Measurements from ENCODE around the gene HPCAL1.
"Not testable (repeated sequence)": the region's sequence is repeated elsewhere in the genome, so short reads cannot be mapped to it uniquely, and the experiment has no call there.

Gene HPCAL1

DNA sequence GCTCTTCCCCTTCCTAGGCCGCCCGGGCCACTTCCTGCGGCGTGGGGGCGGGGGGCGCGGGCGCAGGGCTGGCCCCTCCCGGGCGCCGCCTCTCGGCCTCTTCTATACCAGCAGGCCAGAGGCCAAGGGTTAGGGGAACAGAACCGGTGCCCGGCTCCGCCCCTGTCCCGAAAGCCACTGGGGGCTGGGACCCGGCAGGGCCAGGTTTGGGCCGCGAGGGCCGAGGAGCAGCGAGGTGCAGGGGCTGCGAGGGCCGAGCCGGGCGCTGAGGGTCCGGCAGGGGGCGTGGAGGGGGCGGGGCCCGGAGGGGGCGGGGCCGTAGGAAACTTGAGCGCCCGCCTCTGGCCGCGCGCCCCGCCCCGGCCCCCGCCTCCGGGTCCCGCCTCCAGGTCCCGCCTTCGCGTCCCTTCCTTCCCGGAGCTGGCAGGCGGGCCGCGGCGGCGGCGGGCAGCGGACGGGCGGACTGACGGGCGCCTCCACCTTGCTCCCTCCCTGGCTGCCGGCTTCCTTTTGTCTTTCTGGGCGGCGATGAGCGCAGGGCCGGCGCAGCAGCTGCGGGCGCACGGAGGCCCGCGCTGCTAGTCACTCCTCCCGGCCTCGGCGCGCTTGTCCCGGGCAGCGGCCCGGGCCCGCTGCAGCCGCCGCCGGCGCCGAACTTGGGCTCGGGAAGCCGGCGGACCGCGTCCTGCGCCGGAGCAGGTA lies at the start of gene HPCAL1:
Gene HPCAL1 (plus strand): TSS at position 426 of the 702 bp plus-strand sequence. CDS start 116,854 bp downstream, outside the sequence.
- DNase-seq (ENCODE audit: low spot score): peak; percentile 94

DNA sequence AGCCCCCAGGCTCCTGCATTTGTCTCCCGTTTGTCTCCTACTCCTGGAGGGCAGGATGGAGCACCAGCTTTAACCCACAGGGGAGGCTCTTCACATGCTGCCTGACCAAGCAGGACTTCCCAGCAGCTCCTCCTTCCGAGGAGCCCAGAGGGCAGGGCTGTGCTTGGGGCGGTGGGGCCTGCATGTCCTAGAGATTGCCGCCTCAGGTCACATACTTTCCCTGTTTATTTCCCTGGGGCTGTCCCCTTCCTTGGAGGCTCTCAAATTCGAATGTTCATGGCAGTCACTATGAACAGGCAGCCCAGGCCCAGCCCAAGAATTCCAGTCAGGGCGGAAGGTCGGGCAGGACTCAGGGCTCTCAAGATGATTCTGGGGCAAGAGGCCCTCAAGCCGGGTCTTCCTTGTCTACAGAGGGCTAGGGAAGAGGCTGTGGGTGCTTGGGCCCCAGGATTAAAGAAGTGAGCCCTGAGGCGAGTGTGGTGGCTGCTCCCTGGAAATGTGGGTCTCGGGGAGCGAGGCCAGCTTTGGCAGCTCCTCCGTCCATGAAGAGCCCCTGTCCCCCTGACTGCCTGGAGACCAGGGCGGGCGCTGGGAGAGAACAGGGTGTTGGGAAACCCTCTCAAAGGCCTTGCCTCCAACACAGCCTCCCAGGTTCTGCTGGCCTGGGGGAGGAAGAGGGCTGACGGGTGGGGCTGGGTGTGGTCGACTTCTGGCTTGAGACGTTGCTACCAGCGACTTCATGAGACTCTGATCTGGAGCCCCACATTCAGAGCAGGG lies 48.9 kb upstream of the HPCAL1 start:
- DNase-seq (ENCODE audit: low spot score): no peak

DNA sequence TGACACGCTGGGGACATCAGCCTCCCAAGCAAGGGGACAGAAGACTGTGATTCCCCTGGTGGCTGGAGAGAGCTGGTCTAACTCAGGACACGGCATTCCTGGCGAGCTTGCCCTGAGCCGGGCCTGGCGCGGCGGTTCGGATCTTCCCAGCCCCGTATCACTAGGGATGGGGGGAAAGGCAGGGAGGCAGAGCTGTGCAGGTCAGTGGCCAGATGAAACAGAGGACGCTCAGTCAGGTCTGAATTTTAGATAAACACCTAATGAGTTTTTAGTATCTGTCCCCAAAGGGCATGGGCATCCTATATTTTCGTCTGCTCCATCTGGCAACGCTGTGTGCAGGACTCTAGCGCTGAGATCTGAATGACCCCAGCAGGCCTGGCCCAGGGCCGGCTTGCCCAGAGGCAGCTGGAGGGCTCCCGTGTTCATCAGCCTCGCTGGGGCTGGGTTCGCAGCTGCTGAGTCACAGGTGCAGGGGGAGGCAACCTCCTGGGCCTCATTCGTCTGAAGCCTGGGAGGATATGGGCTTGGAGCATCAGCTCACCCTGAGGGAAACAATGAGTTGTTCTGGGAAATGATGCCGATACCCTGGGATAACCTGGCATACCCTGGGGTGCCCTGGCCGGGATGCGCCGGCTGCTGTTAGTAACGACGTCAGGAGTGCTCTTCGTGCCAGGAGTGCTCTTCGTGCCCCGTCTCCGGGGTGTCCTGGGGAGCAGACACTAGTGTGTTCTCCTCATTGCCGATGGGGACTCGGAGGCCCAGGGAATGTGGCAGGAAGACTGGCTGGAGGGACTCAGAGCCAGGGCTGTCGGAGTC lies 48.1 kb upstream of the HPCAL1 start:
- no peak for DNase-seq (ENCODE audit: low spot score)

DNA sequence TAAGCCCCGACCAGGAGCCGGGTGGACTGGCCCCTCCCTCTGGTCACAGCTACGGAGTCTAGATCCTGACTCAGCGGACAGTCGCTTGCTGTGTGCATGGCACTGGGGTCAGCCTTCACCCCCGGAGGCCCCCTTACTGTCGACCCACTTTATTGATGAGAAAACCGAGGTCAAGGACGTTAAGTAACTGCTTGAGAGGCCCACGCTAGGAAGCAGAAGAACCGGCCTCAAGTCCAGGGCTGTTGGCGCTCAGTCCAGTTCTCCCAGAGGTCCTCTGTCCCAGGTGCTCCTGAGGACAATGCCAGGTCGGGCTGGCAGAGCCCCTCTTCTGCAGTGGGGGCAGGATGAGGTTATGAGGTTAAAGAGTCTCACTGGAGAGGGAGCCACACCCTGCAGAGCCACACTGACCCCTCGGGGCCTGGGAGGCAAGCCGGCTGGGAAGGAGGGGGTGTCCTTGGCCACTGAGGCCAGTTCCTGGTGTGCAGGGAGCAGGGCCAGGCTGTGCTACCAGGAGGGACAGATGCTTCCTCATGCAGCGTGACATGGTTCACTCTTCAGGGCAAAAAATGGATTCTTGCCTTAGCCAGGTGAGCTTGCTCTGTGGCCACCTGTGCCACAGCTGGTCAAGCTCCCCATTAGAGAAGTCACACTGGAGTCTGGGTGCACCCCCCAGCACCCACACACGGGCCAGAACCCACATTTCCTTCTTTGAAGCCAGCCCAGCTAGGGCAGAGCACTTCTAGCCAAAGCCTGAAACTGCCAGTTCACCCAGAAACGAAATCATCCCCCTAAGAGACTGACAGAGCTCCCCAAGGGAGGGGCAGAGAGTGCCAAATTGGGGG lies 47.3 kb upstream of the HPCAL1 start:
- DNase-seq (ENCODE audit: low spot score): no peak

DNA sequence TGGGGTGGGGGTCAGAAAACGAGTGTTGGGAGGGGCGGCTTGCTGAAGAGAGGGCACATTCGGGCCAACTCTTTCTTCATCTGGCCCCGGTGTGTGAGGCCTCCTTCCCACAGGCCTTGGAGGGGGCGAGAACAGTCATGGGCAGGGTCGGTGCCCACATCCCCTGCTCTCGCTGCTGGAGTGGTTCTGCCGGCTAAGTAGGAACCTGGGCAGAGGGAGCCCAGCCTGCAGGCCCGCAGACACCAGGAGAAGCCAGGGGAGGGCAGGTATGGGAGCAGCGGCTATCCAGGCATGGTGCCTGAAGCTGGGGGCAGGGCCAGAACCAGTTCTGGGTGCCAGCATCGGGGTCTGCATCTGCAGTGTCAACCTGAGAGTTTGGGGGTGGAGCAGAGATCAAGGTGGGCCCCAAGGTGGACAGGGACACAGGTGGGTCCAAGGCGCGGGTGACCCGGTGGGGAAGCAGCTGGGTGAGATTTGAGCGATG lies 46.6 kb upstream of the HPCAL1 start:
- DNase-seq (ENCODE audit: low spot score): no peak

DNA sequence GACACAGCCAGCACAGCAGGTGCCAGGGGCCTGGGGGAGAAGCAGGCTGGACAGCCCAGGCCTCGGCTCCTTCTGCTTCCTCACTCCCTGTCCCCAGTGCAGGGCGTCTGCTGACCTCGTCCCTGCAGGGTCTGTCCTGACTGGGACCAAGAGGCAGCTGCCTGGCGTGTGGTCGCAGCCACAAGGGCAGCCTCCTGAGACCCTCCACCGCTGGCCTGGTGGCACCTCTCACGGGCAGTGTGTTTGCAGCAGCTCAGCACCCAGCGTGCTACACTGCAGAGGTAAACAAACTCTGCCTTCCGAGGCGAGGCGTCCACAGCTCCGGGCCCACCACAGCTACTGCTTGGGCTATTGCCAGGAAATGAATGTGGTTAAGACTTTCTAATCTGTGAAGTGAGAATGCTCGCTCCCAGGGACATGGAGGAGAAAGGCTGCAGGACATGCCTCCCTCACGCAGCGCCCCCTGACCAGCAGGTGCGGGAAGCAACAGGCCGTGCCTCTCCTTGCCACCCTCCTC lies 46.1 kb upstream of the HPCAL1 start:
- no peak for DNase-seq (ENCODE audit: low spot score)

DNA sequence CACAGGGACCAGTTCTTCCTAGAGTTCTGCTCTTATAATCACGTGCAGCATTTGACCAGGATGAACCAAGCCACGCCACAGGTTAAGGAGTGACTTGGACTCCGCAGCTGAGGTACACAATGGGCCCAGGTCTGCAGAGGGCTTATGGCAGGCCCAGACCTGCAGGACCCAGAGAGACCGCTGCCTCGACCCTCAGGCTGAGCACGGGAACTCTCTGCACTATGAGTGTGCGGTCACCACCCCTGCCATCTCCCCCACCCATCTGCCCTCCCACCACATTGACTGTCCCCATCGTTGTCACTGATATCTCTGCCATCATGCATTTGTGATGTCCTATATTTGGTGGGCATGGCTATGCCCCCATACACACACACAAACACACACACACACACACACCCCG lies 45.7 kb upstream of the HPCAL1 start:
- DNase-seq (ENCODE audit: low spot score): no peak

DNA sequence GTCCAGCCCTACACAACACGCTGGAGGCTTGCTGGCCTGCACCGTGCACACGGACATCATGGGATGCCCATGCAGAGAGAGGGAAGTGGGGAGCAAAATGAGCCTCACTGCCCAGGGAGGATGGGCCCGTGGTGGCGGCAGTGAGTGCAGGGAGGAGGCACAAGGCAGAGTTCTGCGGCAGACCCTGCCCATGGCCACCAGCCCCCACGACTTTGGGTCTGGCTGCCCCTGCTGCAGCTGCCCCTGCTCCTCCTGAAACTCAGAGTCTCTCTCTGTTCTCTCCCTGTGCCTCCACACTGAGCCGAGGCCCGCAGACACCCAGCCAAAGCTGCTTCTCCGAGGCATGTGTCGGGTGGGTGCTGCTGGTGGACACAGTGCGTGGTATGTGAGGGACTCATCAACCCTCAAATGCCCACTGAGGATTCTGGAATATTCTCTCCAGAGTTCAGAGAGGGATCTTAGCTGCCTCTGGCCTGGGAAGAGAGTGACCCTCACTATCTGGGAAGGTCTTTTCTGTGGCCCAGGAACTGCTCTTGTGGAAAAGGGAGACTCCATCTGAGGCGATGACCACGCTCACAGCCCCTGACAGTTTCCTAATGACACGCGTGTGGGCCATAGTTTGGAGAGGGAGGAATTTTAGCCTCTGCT lies 45.1 kb upstream of the HPCAL1 start:
- DNase-seq (ENCODE audit: low spot score): no peak

DNA sequence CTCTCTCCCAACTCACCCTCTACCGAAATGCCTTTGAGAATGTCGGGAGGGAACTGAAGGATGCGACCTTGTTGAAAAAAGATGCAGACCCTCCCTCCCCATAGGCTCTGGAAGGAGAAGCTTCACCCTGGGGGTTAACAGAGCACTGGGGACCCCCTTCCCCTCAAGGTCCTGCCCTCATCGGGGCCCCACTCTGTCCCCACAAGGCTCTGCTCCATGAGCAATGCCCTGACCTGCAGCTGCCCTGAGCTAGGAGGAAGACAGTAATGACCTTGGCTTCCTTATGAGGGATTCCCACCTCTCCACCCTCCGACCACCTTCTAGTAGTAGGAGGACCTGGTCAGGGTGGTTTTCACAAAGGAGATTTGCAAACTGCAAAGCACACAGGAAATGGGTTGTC lies 44.4 kb upstream of the HPCAL1 start:
- DNase-seq (ENCODE audit: low spot score): no peak

DNA sequence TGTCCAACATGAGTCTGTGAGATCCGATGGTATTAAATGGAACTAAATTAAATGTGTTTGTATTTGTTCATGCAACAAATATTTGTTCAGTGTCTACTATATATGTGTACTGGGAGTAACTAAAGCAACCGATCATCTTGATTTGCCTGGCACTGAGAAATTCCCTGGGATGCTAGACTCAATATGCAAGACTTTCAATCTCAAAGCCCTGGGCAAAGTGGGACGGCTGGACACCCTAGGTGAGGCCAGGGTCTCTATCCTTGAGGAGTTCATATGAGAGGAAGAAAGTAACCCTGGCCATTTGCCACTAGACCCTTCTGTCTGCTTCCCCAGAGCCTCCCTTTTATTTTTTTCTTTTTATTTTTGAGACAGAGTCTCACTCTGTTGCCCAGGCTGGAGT lies 44.0 kb upstream of the HPCAL1 start:
- no peak for DNase-seq (ENCODE audit: low spot score)

DNA sequence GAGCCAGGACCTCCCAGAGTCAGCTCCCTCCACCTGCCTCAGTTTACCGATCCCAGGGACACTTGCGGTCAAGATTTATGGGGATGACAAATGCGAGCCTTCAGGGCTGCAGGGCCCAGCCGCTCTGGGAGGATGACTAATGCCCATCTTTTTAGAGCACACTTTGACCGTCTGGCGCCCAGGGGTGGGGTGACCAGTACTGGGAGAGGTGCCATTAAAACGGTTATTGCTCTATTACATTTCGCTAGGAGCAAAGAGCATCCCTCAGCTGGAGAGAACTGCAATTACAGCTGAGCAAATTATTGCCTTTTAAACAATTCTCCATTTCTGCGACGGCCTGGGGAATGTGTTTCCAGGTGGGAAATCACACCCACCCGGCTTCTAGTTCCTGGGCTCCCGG lies 42.6 kb upstream of the HPCAL1 start:
- peak; percentile 48 for DNase-seq (ENCODE audit: low spot score)

DNA sequence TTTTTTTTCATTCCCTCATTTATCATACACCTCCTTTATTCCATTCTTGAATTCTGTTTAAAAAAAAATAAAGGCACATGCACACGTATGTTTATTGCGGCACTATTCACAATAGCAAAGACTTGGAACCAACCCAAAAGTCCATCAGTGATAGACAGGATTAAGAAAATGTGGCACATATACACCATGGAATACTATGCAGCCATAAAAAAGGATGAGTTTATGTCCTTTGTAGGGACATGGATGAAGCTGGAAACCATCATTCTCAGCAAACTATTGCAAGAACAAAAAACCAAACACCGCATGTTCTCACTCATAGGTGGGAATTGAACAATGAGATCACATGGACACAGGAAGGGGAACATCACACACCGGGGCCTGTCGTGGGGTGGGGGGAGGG lies 39.2 kb upstream of the HPCAL1 start:
- not testable (repeated sequence) for DNase-seq (ENCODE audit: low spot score)

DNA sequence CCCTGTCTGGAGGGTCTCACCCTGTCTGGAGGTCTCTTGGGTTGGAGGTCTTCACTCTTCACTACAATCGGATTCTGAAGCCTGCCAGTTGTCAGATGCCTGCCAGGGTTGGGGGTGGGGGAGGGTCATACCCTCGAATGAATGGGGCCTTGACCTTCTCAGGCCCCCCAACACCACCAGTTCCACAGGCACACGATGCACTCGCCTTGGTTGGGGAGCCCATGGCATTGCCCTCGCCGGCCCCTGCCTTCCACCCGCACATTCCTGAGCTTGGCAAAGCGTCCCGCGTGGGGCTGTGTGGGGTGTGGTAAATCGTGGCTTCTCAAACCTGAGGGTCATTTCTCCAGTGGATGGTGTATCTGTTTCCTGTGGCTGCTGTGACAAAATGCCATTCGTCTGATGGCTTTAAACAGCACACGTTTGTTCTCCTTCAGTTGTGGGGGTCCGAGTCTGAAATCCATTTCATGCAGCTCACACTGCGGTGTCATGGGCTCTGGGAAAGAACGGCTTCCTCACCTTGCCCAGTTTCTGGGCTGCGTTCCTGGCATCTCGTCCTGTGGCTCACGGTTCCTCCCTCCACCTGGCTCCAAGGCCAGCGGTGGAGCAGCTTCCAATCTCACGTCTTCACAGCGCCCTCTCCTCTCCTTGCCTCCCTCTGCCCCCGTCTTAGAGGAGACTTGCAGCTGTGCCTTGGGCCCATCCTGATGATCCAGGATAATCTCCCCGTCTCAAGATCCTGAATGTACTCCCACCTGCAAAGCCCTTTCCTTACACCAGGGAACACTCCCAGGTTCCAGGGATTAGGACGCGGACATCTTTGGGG lies 38.0 kb upstream of the HPCAL1 start:
- DNase-seq (ENCODE audit: low spot score): no peak

DNA sequence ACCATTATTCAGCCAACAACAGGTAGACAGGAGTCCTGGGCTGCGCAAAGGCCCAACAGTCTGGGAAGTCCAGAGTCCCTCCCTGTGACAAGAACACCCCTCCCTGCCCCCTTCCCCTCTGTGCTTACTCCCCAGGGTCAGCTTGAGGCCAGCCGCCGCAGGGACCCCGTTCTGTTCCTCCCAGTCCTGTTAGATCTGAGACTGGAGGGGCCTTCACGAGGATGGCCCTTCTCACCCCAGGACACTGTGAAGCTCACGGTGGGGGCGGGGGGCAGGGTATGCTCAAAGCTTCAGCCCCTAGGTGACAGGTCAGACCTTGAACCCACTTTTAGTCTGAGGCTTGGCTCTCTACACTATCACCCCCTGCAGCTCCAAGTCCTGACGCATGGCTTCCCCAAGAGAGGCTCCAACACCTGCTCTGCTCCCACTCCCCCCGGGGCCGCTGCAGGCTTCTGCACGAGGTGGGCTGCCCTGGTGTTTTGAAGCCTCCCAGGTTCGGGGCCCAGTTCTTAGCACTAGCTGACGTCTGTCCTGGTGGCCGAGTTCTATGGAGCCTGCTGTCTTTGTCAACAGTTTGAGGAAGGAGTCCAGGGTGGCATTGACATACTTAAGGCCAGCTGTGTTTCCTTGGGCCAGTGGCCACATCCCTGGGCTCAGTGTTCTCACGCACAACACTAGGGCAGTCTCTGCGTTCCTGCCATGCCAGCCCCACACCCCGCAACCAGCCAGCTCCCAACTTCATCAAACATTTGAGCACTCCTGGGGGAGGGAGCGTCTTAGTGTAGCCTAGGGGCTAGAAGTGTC lies 37.2 kb upstream of the HPCAL1 start:
- DNase-seq (ENCODE audit: low spot score): no peak

DNA sequence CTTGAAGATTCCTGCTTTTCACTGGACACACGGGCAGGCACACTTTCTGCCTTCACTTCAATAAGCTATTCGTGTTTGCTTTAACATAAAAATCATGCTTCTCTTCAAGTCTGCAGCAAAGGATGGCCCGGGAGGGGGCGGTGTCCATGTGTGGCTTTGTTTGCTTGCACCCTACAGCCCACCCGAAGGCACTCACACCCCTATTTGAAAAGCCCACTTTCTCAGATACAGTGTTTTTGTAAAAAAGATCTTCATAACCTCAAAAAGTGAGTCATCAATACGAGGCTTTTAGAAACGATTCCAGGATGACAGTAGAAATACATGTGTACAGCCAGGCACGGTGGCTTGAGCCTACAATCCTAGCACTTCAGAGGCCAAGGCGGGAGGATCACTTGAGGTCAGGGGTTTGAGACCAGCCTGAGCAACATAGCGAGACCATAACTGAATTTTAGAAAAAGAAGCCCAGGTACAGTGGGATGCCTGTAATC lies 36.5 kb upstream of the HPCAL1 start:
- DNase-seq (ENCODE audit: low spot score): no peak

DNA sequence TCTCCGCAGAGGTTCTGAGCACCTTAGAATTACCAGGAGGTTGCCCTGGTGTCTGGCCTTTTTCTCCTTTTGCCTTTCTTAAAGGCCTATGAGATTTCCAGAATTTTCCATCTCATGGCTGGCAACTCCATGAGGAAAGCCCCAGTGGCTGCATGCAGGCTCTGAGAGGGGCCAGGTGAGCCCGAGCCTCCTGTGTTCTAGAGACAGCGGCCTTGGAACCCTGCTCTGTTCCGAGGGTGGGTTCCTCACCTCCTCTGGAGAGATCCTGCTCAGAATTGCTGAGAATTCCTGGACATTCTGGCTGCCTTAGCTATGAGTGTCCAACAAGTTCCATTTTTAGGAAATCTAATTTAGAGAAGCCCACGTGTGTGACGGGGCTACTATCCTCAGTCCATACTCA lies 35.7 kb upstream of the HPCAL1 start:
- no peak for DNase-seq (ENCODE audit: low spot score)

DNA sequence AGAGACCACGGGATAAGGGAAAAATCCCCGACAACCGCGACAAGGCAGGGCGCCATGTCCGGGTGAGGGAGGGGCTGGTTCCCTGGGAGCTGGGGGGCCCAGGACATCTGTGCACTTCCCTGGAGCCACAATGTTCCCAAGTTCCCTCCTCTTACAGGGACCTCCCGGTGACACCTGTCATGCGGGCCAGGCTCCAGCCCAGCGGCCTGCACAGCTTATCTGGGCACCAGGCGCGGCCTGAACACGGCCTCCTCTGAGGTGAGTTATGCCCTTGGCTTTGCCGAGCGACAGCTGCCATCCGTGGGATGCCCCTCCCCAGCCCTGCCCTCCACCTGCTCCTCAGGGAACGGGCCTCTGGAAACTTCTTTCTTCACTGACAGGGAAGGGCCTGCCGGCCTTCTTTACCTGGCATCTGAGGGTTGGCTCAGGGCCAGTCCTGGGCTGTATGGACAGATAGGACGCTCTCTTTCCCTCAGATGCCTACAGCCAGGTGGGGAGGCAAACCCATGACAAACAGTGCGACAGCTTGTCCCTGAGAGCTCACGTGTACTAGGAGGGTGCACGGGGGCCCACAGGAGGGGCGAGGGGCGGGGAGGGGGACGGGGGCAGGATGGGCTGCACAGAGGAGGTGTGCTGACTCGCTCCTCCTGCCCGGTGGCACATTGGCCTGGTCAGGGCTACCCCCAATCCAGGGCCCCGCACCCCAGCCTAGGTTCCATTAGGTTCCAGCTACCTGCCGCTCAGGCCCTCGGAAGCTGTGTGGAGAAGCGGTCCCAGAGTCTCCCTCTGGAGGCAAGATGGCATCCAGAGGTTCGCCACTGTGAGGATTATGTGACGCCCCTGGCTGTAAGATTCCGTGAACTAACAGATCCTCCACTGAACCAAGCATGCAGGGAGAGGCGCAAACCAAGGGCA lies 34.9 kb upstream of the HPCAL1 start:
- no peak for DNase-seq (ENCODE audit: low spot score)

DNA sequence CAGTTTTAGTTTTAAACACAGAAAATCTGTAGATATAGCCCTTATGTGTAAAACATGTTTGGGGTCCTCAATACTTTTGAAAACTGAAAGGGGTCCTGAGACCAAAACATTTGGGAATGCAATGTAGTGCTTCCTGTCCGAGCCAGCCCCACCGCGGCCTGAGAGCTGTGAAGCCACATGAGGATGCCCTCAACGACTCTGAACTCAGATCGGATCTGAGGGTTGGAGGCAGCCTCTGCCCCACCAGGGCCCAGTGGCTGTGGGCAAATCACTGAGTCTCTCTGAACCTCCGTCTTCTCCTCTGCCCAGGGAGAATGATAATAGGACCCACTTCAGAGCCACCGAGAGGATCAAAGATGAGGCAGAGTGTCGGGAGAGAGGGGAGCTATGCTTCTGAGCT lies 33.4 kb upstream of the HPCAL1 start:
- no peak for DNase-seq (ENCODE audit: low spot score)
